ENCODE results near the gene SEMA3E.

Gene SEMA3E

DNA sequence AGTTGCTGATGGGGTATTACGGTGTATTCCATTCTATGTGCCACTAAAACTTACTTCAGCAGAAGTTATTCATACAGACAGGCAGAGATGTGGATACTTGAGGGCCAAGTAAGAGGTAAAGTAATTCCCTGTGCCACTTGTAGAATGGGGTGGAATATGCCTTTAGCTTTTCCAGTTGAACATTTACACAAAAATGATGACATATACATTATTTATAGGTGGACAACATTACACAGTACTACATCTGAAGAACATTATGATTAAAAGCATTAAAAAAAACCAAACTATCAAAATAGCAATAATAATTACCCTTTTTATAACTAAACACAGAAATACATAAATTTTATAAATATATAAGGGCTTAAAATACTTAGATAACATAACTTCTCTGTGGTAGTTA is 3.5 kb upstream of the SEMA3E start:
- H3K4me3 ChIP-seq (ENCODE audit: low read depth, low read length) = no peak overlapping the region
- TF ChIP-seq, protein P1, sequence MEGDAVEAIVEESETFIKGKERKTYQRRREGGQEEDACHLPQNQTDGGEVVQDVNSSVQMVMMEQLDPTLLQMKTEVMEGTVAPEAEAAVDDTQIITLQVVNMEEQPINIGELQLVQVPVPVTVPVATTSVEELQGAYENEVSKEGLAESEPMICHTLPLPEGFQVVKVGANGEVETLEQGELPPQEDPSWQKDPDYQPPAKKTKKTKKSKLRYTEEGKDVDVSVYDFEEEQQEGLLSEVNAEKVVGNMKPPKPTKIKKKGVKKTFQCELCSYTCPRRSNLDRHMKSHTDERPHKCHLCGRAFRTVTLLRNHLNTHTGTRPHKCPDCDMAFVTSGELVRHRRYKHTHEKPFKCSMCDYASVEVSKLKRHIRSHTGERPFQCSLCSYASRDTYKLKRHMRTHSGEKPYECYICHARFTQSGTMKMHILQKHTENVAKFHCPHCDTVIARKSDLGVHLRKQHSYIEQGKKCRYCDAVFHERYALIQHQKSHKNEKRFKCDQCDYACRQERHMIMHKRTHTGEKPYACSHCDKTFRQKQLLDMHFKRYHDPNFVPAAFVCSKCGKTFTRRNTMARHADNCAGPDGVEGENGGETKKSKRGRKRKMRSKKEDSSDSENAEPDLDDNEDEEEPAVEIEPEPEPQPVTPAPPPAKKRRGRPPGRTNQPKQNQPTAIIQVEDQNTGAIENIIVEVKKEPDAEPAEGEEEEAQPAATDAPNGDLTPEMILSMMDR (IDR thresholded peaks at IDR 0.05; ENCODE audit: low read depth, low read length) = no peak
- no peak for DNase-seq
- no peaks in the 10 kb centered on the region for H3K36me3 ChIP-seq
- no peak overlapping the region for H3K27ac ChIP-seq
- H3K9me3 ChIP-seq (ENCODE audit: severe bottlenecking) = no peaks in the 10 kb centered on the region
- no peaks in the 10 kb centered on the region for H3K27me3 ChIP-seq (ENCODE audit: insufficient read depth, low read depth, severe bottlenecking)

DNA sequence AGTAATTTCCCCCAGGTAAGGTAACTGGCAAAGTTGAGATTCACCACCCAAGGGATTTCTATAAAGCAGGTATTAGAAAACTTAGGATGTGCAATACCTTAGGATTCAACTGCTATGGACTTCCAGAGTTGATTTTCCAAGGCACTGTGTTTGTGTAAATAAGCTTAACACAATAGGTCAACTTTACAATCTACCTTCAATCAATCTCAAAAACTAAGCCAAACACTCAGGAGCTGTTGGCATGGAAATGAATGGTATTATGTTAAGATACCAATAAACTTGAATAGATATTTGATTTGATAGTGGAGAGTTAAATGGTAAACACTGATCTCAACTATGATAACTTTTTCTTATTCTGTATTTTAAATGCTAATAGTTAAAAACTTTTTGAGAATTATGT is 762 bp upstream of the SEMA3E start:
- Histone ChIP-seq H3K9me3 (ENCODE audit: severe bottlenecking) (no peaks in the 10 kb centered on the region), H3K27ac (no peak overlapping the region), H3K36me3 (no peaks in the 10 kb centered on the region), H3K27me3 (ENCODE audit: insufficient read depth, low read depth, severe bottlenecking) (no peaks in the 10 kb centered on the region), H3K4me3 (ENCODE audit: low read depth, low read length) (no peak overlapping the region)
- TF ChIP-seq, protein P1 (IDR thresholded peaks at IDR 0.05; ENCODE audit: low read depth, low read length) = no peak
- no peak for DNase-seq

DNA sequence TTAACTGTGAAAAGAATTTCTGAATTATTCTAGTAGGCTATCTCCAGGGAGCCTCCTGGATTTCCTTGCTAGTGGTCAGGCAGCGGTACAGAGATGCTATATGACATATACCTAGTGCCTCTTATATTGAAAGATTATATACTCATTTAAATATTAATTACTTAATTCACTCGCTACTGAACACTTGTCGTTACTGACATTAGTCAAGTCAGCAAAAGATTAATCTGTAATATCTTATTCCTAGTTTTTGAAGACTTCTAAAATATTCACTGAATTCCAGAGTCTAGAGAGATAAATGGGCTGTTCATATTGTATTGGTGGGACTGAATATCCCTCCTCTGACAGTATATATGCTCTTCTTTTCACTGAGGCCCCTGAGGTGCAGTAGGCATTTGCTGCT is 2.9 kb downstream of the SEMA3E start:
- Histone ChIP-seq H3K4me3 (ENCODE audit: low read depth, low read length) (no peak overlapping the region), H3K9me3 (ENCODE audit: severe bottlenecking) (no peaks in the 10 kb centered on the region), H3K27me3 (ENCODE audit: insufficient read depth, low read depth, severe bottlenecking) (no peaks in the 10 kb centered on the region), H3K36me3 (no peaks in the 10 kb centered on the region), H3K27ac (no peak overlapping the region)
- no peak for DNase-seq
- TF ChIP-seq, protein P1 (IDR thresholded peaks at IDR 0.05; ENCODE audit: low read depth, low read length) = no peak

DNA sequence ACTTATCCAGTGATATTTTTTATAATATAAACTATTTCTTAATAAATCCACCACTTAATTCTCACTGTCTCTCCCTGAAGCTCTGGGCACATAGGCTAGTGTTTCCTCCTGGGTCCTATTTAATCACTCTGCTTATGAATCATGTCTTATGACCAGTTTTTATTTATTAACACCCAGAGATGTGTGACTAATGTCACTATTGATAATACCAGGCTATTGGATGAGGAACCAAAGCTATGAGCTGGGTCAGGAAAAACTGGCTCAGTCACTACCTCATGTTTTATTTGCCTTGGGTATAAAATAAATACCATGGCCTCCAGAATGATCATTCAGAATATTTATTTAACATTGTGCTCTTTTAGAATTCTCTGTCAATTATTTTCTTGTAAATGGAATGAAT is 5.2 kb downstream of the SEMA3E start:
- no peaks in the 10 kb centered on the region for H3K27me3 ChIP-seq (ENCODE audit: insufficient read depth, low read depth, severe bottlenecking)
- H3K9me3 ChIP-seq (ENCODE audit: severe bottlenecking) = no peaks in the 10 kb centered on the region
- no peak overlapping the region for H3K27ac ChIP-seq
- TF ChIP-seq, protein P1 (IDR thresholded peaks at IDR 0.05; ENCODE audit: low read depth, low read length) = no peak
- no peaks in the 10 kb centered on the region for H3K36me3 ChIP-seq
- H3K4me3 ChIP-seq (ENCODE audit: low read depth, low read length) = no peak overlapping the region
- no peak for DNase-seq

DNA sequence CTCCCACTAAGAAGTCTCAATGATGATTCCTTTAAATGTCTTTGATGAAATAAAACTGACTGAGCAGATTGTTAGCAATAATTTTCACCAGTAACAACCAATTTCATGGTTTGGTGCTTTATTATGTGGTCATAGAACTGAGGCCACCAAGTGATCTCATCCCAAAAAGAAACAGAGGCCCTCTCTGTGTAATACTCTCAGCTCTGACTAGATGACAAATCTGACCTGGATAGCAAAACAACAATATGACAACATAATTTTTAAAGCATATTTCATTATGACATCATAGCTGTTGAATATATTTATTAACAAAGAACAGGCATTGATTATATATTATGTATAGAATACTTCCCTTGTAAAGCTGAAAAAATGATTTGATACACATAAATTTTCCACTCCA is 5.9 kb downstream of the SEMA3E start:
- no peak overlapping the region for H3K4me3 ChIP-seq (ENCODE audit: low read depth, low read length)
- no peaks in the 10 kb centered on the region for H3K27me3 ChIP-seq (ENCODE audit: insufficient read depth, low read depth, severe bottlenecking)
- TF ChIP-seq, protein P1 (IDR thresholded peaks at IDR 0.05; ENCODE audit: low read depth, low read length) = no peak
- no peak for DNase-seq
- H3K9me3 ChIP-seq (ENCODE audit: severe bottlenecking) = no peaks in the 10 kb centered on the region
- no peaks in the 10 kb centered on the region for H3K36me3 ChIP-seq
- H3K27ac ChIP-seq = no peak overlapping the region

DNA sequence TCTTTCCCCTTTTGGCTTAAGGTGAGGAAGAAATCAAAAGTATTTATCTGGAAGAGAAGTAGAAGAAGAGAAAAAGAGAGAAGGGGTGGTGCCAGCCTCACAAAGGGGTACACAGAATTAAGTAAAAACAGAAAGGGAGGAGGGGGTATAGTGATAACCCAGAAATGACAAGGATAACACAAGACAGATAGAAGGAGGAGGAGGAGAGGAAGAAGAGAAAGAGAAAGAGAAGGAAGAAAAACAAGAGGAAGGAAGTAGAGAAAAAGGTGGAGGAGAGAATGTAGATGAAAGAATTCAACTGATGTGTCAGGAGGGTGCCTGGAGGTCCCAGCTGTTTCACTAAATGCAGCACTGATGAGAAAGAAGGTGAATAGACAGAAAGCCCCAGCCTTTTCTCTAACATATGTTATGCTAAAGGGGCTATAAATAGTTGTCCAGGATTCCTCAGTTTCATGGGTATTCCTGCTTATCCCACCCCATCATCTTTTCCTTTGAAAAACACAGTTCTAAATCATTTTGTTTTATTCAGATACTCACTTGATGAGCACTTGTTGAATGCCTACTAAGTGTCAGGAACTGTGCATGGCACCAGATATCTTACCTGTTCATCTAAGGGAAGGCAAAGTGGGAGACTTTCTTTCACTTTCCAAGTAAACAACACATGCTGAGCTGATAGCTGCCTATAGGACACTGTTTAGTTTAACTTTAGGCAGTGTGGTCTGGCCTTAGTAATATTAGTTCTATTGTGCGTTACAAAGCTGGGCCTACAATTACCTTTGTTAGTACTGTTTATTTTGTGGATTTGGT is 8.0 kb downstream of the SEMA3E start:
- Histone ChIP-seq H3K36me3 (no peaks in the 10 kb centered on the region), H3K4me3 (ENCODE audit: low read depth, low read length) (no peak overlapping the region), H3K27ac (no peak overlapping the region), H3K9me3 (ENCODE audit: severe bottlenecking) (no peaks in the 10 kb centered on the region), H3K27me3 (ENCODE audit: insufficient read depth, low read depth, severe bottlenecking) (no peaks in the 10 kb centered on the region)
- TF ChIP-seq, protein P1 (IDR thresholded peaks at IDR 0.05; ENCODE audit: low read depth, low read length) = no peak
- no peak for DNase-seq
